HG03139 (cell line): ENCODE results near the gene ZNF12.

Experiments
- ATAC-seq: cut with Tn5 transposase; IDR thresholded peaks from one replicate; pipeline ENCODE4 v1.9.1; 2021; ENCODE audit not compliant: unreplicated experiment

ZNF12 gene

DNA sequence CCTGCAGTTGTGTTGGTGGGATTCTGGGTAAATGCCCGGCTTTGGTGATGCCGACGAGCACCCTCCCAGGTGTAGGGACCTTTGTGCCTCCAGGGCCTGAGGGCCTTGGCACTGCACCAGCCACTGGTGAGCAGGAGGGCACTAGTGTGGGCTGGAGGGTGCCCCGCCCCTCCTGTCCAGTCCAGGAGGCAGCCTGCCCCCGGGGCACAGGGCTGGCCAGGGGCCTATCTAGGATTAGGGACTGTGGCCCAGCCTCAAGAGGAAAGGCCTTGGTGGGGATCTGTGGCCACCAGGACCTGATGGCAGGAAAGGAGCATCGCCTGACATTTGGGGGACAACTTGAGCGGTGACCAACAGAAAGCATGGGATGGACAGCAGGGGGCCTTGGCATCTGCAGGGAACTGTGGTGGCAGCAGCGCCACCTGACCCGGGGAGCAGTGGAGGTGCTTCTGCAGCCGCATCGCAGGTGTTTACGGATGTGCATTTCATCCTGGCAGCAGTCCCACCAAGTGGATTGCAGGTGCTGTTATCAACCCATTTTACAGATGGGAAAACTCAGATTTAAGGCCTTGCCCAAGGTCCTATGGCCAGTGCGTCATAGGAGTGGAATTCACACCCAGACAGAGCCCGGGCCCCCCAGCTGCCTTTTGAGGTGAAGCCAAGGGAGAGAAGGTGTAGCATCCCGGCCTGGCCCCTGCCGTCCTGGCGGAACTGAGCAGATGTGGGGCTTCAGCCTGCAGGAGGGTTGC lies 58.5 kb downstream of the ZNF12 start:
- no peak for ATAC-seq

DNA sequence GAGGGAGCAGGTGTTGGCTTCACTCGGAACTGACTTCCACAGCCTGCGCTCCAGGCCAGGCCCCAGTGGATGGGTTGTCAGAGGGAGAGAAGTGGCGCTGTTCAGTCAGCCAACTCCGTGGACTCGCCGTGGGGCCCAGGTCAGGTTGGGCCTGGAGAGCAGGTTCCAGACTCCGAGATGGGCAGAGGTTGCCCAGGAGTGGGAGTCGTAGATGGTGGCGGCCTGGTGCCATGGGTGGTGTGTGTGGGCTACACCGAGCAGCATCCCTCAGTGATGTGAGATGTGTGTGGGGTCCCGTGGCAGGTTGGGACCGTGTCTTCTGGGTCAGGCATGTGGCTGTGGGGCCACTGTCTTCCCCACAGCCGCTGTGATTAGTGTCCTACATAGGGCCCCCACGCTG lies 59.2 kb downstream of the ZNF12 start:
- ATAC-seq: no peak

DNA sequence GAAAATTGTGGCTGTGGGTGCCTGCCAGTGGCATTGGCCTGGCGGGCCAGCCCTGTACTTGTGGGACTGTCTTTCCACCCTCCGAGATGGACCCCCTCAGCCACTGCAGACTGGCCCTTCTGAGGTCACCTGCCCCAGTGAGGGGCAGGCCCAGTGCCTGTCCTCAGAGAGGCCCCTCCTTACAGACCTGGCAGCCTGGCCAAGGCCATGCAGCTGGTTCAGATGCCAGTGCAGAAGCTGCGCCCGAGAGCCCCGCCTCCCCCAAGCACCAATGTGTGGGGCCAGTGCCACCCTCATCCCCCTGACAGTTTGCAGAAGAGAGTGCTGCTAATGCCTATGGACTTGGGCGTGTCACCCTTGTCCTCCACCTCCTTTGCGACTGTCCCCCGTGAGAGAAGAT lies 59.7 kb downstream of the ZNF12 start:
- ATAC-seq: no peak

DNA sequence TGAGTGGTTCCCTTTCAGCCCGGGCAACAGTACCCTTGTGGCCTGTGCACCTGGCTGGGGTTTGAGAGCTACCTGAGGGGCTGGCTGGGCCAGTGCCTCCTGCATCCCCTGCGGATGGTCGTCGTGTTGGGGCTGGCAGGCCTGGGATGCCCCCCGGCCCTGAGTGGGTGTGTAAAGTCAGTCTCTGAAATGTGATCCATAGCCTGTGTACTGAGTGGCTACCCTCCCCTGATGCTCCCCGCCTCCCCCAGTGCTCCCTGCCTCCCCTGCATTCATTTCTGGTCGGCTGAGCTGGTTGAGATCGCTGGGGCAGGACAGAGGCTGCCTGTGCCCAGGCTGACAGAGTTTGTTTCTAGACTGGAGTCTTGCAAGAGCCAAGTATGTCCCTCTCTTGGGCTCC lies 60.3 kb downstream of the ZNF12 start:
- no peak for ATAC-seq

DNA sequence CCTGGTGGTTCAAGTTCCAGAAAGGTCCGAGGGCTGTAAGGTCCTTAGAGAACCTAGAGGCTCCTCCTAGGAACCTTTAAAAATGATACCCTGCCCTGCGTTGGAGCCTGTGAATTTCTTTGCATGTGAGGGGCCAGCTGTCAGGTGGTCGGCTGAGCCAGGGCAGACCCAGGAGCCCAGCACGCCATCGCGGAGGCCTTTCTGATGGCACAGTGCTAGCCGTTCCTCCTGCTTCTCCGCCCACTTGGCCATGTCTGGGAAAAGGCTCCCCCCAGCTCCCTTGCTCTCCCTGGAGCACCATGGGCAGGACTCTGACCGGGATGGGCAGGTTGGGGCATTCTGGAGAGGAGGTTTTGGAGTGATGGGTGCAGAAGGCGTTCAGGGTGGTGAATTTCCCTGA lies 62.0 kb downstream of the ZNF12 start:
- no peak for ATAC-seq

DNA sequence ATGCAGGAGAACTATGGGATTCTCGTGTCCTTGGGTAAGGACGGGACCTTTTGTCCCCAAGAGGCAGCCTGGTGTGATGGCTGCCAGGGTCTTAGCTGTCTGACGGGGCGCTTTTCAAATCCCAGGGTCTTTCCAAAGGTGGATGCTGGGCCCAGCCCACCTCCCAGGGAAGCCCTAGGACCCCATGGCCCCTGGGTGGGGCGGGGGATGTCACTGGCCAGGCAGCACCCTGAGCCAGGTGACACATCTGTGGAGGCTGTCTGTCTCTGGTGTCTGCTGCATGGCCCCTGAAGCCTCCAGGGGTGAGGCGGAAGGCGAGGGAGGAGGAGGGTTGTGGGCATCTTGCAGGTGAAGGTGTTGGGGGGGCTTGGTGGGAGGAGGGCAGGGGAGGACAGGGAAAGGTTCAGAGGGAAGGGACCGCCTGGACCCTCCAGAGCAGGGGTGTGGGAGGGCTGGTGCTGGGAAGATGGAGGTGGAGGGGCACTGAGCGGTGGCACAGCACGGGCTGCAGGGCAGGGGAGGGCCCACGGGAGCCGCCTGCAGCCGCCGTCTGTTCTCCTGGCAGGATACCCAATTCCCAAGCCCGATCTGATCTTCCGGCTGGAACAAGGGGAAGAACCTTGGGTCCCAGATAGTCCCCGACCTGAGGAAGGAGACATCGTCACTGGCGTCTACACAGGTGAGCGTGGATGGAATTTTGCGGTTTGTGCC lies 62.7 kb downstream of the ZNF12 start:
- ATAC-seq: no peak

DNA sequence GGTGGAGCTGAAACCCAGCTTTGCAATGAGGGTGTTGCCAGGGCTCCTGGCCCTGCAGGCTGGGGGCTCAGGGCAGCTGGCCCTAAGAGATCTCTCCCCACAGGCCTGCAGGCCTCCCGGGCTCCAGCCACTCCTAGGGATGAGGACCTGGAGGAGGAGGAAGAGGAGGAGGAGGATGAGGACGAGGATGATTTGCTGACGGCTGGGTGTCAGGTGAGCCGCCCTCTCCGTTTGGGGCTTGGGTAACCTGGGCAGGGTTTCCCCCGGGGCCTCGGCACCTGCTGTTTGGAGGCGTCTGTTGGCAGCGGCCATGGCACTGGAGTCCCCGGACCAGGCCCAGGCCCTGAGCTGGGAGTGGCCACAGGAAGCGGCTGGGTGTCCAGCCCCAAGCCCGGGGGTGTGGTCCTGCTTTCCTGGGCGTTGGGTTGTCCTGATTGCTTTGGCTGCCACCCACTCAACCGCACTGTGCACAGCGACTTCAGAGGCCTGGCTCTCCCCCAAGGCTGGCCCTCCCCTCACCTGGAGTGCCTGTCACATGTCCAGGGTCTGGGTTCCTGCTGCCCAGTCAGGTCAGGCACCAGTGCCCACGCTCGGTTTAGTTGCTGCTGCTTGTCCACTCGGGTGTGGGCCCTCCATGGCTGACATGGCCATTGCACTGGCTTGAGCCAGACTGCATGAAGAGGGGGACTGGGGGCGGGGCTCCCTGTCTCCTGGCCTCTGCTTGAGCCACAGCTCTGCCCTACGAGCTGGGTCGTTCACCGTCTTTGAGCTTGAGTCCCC lies 63.7 kb downstream of the ZNF12 start:
- no peak for ATAC-seq

DNA sequence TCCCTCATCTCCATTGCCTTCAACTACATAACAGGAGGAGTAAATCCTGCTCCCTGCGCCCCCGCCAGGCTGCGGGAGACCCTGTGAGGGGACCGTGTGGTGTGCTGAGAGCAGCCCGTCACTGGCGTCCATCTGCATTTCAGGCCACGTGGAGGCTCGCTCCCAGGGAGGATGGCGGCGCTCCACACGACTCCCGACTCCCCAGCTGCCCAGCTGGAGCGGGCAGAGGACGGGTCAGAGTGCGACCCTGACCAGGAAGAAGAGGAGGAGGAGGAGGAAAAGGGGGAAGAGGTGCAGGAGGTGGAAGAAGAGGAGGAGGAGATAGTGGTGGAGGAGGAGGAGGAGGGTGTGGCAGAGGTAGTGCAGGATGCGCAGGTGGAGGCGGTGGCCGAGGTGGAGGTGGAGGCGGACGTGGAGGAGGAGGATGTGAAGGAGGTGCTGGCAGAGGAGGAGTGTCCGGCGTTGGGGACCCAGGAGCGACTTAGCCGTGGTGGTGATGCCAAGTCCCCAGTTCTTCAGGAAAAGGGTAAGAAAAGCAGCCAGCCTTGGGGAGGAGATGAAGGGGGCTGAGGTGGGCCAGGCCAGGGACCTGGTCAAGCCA lies 64.4 kb downstream of the ZNF12 start:
- no peak for ATAC-seq

DNA sequence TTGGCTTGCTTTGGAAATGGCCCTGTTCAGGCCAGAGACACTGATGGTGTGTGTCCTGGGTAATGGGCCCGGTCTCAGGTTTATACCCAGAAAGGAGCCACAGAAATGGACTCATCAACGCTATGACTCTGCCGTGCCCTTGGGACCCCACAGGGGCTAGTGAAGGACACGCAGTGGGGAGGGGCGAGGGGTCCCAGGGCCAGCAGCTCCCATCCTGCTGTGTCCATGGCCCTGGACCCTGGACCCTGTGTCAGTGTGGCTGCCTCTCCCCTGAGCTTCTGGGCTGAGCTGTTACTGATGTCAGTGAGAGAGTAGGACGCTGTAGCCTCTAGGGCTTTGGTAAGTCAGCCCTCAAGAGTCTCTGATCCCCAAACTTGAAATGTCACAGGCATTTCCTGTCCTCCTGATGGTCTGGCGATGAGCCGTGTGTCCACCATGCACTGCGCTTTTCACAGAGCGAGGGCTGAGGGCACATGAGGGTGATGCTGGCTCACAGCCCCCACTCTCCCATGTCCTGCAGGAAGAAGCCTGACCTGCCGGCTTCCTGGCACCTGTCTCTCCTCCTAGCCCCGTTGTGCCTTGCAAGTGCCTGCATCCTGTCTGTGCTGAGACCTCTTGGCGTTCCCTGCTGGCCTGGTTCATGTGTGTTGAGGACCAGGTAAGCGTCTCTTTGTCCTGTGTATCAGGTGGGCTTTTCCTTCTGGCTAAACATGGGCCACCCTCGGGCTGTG lies 65.3 kb downstream of the ZNF12 start:
- ATAC-seq: no peak

DNA sequence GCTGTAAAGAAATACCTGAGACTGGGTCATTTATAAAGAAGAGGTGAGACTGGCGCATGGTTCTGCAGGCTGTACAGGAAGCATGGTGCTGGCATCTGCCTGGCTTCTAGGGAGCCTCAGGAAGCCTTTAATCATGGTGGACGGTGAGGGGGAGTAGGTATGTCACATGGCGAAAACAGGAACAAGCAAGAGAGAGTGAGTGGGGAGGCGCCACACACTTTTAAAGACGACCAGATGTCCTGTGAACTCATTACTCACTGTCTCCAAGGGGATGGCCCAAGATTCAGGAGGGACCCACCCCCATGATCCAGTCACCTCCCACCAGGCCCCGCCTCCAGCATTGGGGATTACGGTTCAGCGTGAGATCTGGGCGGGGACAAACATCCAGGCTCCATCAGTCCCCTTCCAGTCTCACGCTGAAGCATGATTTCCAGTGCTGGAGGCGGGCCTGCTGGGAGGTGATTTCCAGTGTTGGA lies 66.5 kb downstream of the ZNF12 start:
- no peak for ATAC-seq

DNA sequence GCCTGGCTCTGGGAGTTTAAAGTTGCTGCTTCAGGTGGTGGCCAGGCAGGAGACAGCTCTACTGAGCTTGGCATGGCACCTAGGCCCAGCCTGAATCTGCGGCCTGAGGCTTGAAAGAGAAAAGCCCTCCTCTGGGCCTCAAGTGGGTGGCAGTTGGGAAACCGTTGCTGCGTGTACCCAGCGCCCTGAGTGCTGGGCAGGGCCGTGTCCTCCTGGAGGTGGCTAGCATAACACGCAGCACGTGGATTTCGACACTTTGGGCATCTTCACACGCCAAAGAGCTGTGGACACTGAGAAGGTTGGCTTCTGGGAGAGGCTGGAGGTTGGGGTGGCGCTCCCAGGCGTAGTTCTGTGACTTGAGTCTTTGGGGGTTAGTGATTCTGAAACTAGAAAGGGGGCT lies 67.1 kb downstream of the ZNF12 start:
- ATAC-seq: no peak

DNA sequence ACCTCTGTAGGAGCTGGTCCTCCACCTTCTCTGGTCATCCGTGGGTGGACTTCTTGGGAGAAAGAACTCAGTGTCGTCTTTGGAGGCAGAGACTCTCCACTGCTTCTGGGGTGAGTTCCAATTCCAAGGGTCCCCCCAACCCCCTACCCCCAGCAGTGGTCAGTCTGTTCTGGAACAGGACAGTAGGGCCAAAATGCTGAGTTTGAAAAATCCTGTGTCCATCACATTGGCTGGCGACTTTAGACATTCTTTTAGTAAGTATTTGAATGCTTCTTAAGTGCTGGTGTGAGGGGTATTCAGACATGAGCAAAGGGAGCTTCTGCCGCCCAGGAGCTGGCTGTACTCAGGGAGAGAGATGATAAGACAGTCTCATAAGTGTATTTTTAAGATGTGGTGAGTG lies 67.7 kb downstream of the ZNF12 start:
- ATAC-seq: no peak
